GM19239 (cell line): ENCODE measurements around the gene AXIN2.
A peak's percentile ranks its signal among the peaks of the same experiment; 100 is the strongest.

Experiments
- DNase-seq: peaks from one replicate; pipeline ENCODE4 v3.0.0; 2011; ENCODE audit warnings: low spot score; ENCODE audit not compliant: insufficient read length
- FAIRE-seq: peaks from 2 replicates; lab custom pipeline; 2011; peaks lifted over from hg19 to GRCh38; lab: Jason Lieb, UNC

The AXIN2 gene, protein sequence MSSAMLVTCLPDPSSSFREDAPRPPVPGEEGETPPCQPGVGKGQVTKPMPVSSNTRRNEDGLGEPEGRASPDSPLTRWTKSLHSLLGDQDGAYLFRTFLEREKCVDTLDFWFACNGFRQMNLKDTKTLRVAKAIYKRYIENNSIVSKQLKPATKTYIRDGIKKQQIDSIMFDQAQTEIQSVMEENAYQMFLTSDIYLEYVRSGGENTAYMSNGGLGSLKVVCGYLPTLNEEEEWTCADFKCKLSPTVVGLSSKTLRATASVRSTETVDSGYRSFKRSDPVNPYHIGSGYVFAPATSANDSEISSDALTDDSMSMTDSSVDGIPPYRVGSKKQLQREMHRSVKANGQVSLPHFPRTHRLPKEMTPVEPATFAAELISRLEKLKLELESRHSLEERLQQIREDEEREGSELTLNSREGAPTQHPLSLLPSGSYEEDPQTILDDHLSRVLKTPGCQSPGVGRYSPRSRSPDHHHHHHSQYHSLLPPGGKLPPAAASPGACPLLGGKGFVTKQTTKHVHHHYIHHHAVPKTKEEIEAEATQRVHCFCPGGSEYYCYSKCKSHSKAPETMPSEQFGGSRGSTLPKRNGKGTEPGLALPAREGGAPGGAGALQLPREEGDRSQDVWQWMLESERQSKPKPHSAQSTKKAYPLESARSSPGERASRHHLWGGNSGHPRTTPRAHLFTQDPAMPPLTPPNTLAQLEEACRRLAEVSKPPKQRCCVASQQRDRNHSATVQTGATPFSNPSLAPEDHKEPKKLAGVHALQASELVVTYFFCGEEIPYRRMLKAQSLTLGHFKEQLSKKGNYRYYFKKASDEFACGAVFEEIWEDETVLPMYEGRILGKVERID

GRCh38 chr17:65561452-65562205 is at the start of gene AXIN2:
AXIN2 (minus strand) TSS chr17:65561648; CDS start chr17:65558620, 3,028 bp downstream.
- FAIRE-seq (no peak), DNase-seq (peak; percentile 97)

- FAIRE-seq = no peak
- DNase-seq = no peak
Measured at GRCh38 chr17:65609749-65610148, 48.3 kb upstream of the AXIN2 start.

- DNase-seq (no peak), FAIRE-seq (no peak)
Measured at GRCh38 chr17:65609286-65609685, 47.8 kb upstream of the AXIN2 start.

DNA sequence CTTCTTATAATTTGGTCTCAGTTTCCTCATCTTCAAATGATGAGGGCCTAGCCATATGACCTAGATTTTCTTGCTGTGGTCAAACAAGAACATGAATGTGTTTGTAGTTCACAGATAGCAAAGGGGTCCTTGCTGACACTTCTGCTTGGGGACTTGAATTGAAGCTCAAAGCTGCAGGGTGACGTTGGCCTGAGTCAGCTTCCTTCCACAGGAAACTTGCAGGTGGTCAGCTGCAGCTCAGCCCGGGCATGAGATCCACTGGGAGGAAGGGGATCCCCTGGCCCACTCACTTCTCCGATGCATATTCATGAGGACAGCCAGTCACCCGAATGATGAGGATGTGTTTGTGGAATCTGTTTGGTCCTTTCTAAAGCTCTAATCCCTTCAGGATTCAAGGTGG is 42.6 kb upstream of the AXIN2 start:
- DNase-seq = no peak
- FAIRE-seq = no peak

DNA sequence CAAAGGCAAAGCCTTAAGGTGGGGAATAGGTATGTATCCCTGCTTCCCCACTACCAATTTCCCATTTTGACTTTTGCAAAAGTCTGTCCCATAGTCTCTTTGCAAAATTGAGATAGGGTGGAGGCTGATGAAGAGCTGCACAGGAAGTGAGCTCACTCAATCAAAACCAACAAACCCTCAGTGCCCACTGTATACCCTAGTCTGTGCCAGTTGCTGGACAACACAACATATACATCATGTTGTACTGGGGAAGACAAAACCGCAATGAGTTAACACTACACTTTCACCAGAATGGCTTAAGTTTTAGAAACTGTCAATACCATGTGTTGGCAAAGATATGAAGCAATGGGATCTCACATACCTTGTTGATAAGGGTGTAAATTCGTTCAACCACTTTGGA is 40.4 kb upstream of the AXIN2 start:
- FAIRE-seq = no peak
- DNase-seq = no peak

GRCh38 chr17:65601145-65601544 is 39.7 kb upstream of the AXIN2 start:
- FAIRE-seq (no peak), DNase-seq (no peak)

- FAIRE-seq (no peak), DNase-seq (no peak)
Measured at GRCh38 chr17:65600518-65600917, 39.1 kb upstream of the AXIN2 start.

- FAIRE-seq = no peak
- DNase-seq = no peak
Measured at GRCh38 chr17:65599650-65600049, 38.2 kb upstream of the AXIN2 start.

DNA sequence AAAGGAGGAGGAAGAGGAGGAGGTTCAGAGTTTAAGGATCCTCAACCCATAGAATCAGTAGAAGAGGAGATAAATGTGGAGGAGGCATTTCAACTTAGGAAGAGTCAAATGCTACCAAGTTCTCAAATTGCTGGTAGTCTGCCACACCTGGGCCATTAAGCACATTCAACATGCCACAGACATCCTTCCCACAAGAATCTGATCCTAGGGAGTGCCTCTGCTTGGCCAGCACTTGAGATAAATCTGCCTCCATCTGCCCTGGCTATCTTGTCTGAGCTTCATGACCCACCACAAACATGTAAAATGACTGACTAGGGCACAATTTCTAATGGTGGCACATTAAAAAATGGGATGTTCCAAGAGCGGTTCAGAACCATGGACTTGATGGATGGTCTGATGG is 37.3 kb upstream of the AXIN2 start:
- FAIRE-seq (no peak), DNase-seq (no peak)

DNA sequence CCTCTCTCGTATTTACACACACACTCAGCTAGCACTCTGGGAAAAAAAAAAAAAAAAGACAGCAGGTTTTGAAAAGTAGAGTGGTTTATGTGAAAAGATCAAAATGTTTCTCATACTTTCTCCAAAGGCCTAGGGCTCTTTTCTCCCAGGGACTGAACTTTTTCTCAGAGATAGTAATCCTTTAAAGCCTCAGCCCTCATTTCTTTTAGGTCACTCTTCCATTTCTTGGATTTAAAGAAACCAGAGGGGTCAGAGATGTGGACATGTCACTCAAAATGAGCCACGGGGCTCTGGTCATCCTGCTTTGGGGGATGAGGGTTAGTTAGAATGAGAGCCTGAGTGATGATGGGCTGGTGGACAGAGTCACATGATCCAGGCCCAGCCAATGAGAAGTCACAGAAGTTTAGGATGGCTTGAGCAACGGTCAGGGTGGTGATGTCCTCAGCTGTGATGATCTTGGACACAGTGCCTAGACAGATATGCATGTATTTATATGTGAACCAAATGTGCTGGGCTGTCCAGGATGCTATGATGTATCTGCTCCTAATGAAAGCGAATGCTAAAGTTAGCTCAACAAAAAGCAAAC is 33.7 kb upstream of the AXIN2 start:
- FAIRE-seq (no peak), DNase-seq (no peak)

DNA sequence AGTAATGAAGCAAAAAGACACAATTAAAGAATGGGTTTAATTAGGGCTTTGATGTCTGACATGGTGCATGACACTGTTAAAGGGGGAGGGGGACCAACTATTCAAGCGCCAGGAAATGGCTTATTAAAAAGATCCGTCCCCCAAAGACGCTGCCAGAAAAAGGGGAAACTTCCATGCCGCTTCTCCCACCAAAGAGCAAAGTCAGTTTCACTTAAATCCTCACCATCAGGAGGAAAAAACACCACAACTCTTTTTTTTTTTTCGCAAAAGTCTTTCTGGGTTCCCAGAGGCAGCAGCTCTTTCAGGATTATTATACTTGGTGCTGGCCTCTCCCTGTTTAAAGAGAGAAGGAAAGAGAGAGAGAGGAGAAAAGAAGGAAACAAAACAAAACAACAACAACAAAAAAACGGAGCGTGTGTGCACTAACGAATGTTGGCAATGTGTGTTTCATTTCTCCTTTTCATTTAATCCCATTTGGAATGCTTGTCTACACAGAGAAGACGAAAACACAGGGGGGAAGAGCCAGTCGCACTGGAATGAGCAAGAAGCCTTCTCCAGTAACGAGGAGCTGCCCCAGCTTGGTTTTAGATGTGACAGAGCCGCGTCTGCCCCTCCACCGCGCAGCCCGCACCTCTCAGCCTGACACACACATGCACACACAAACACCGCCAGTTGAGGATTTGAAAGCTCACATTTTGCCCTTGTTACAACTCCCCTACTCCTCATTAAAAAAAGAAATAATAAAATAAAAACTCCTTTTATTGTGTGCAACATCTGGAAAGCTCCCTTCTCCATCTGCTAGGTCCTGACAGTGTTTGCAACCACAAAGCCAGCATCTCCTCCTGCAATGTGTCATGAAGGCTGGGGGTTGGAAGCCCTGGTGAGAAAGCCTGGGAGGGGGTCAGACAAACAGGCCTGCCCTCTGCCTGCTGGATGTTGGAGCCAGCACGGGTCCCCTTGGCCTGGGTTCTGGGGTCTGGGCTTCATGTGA is 32.7 kb upstream of the AXIN2 start:
- FAIRE-seq (no peak), DNase-seq (no peak)

DNA sequence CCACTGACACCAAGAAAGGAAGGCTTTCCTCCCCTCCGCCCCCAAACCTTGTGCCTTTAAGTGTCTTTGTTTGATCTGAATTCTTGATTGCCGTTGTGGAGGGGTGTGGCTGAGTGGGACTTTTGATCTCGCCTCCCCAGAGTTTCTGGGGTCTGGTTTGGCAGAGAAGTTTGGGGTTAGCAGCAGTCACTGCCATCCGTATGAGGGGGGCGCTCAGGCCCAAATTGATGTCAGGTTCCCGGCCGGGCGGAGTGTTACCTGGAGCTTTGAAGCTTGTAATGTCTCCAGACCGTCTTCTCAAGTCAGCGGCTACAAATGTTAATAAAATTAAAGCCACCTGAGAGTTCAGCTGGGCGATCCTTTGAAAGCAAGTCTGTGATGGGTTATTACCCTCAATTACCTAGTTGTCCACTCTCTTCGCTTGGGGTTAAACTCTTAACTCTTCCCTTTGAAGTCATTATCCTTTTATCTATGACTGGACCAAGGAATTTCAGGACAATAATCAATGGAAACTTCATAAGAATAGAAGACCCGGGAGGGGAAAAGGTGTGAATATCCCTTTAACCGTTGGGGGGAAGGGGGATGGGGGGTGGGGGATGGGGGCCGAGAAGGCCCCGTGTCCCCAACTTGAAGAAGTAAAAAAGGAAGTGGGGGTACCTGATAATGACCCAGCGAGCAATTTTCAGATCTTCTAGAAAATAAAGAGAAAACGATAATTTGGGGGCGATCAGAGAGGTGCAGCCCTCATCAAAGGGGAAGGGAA is 31.8 kb upstream of the AXIN2 start:
- FAIRE-seq (no peak), DNase-seq (no peak)

- no peak for DNase-seq
- no peak for FAIRE-seq
Measured at GRCh38 chr17:65592125-65592965, 30.9 kb upstream of the AXIN2 start.

- no peak for FAIRE-seq
Measured at GRCh38 chr17:65589321-65589720, 27.9 kb upstream of the AXIN2 start.

GRCh38 chr17:65588181-65588808 is 26.8 kb upstream of the AXIN2 start:
- FAIRE-seq (no peak), DNase-seq (no peak)

More at GRCh38 chr17:65589321-65589720, 27.9 kb upstream of the AXIN2 start:
- no peak for DNase-seq

DNA sequence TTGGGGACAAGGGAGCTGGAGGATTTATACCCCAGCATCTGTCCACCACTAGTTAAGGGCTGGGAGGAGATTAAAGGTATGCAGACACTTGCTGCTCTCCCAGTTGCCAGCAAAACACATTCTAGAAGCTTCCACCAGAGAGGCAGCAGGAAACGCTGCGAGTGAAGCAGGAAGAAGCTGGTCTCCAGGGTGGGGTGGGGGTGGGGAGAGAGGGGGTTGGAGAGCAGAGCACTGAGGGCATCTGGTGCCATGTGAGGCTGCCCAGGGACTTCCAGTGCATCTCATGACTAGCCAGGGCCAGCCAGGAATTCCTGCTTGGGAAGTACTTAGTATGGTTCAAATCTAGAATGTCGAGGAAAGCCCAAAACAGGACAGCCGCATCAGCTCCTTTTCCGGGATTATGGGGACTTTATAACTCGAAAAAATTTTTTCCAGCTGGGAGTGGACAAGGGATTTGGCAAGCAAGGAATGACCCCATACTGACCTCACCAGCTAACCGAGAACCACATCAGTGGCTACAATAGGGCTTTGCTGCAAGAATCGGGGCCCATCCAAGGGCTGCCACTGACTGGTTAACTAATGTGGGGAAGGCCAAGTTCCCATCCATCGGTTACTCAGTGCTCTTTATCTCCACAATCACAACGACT is 26.2 kb upstream of the AXIN2 start:
- FAIRE-seq (no peak), DNase-seq (no peak)

DNA sequence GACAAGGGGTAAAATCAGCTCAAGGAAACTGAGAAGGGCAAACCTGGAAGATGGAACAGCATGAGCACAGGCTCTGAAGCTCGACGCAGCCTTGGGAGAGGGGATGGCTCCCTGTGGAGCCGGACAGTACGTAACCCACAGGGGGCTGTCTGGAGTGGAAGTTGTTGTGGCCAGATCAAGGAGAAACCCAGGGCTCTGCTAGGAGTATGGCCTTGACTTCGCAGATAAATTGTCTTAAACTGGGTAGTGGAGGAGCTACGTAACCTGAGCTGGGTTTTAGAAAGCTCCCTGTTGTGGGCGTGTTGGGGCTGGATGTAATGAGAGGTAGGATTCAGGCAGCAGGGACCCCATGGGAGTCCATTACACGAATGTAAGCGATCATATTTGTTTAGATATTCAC is 25.5 kb upstream of the AXIN2 start:
- DNase-seq = no peak
- no peak for FAIRE-seq
